Stomach (tissue), 9 donors: Measurements from ENCODE around the gene BMPR1B. TPM values are rescaled to one million over a fixed set of nuclear protein-coding genes. Genes with fewer than 3 reads are reported as not detected.

Source experiments
- DNase-seq, 2 donors: peaks; one replicate each; pipeline versions ENCODE4 v3.0.0 to v3.0.0-alpha.2; 2013 to 2019
- H3K27ac ChIP-seq, 5 donors: fragments of 200-600 bp in 4 of 5; sonication (generic) in 4 of 5; one replicate each; pipeline ENCODE4 v1.5.1; 2013 to 2019; ENCODE audit warnings: mild to moderate bottlenecking in 1 of 5, moderate library complexity in 1 of 5
- H3K27me3 ChIP-seq, 3 donors: fragments of 200-600 bp; sonication (generic); one replicate each; pipeline ENCODE4 v1.5.1; 2017 to 2019; ENCODE audit warnings: mixed run types in 1 of 3
- H3K36me3 ChIP-seq, 4 donors: fragments of 200-600 bp; sonication (generic); 1 replicate in 3 of 4; 2 replicates in 1 of 4; pipeline ENCODE4 v1.5.1; 2016 to 2019
- H3K4me1 ChIP-seq, 4 donors: fragments of 200-600 bp; sonication (generic); one replicate each; pipeline ENCODE4 v1.5.1; 2016 to 2019
- H3K4me3 ChIP-seq, 4 donors: fragments of 200-600 bp; sonication (generic) in 3 of 4; one replicate each; pipeline ENCODE4 v1.5.1; 2016 to 2019; ENCODE audit warnings: mild to moderate bottlenecking in 1 of 4
- H3K9me3 ChIP-seq, 4 donors: fragments of 200-600 bp; sonication (generic); one replicate each; pipeline ENCODE4 v1.5.1; 2016 to 2019
- CTCF ChIP-seq, 7 experiments: fragments of 450-650 bp in 4 of 7; fragments of 200-600 bp in 3 of 7; sonication (generic) in 3 of 7; IDR thresholded peaks; one replicate each; pipeline ENCODE4 v1.5.1; 2016 to 2019; ENCODE audit warnings: antibody characterized with exemption in 7 of 7, control low read depth in 2 of 7, mild to moderate bottlenecking in 1 of 7
- EP300 ChIP-seq: sonication (generic); formaldehyde crosslinking; IDR thresholded peaks from one replicate; pipeline ENCODE4 v1.6.1; 2017; ENCODE audit warnings: antibody characterized with exemption
- POLR2A ChIP-seq, 4 donors: fragments of 450-650 bp; IDR thresholded peaks; one replicate each; pipeline ENCODE4 v1.6.1; 2016; ENCODE audit warnings: antibody characterized with exemption in 4 of 4, control low read depth in 2 of 4, mild to moderate bottlenecking in 1 of 4, moderate library complexity in 1 of 4
- POLR2AphosphoS5 ChIP-seq, 3 donors: sonication (generic); formaldehyde crosslinking; IDR thresholded peaks; one replicate each; pipeline ENCODE4 v1.6.1; 2016; ENCODE audit warnings: antibody characterized with exemption in 3 of 3
- WGBS, 5 donors: extraction: QIAGEN DNeasy Blood & Tissue Kit in 3 of 5; methylation state at CpG; one replicate each; pipeline versions ENCODE4 v1.1.5 to v1.1.7; 2013 to 2018; 5-methylcytosine and 5-hydroxymethylcytosine counted together
- intact Hi-C: fragments of 100-400 bp; cut with DNase I; formaldehyde crosslinking; loops from one replicate; pipeline ENCODE4 v1.15.1; 2023; ENCODE audit warnings: low total_unique reads
- polyA plus RNA-seq, 3 donors: library from polyadenylated mRNA; stranded (reverse); fragments of 200-250 nt; gene quantifications; one replicate each; pipeline ENCODE4 v1.2.3, GENCODE V29; 2013
- total RNA-seq, 5 donors: library from RNA; depleted of rRNA; stranded (reverse); fragments of >200 nt; gene quantifications; one replicate each; pipeline versions ENCODE4 v1.1.0 to v1.2.3, GENCODE V29; 2014 to 2016
- donor health status: healthy with polysubstance abuse.
- donor health status: Bipolar disorder and iron deficiency.
- donor health status: healthy.

The BMPR1B gene
- total and polyA plus RNA-seq, 8 donors: 0.37 to 29.8 (median 1.5) TPM; not detected in 1

GRCh38 chr4:94871644-94872305, 114.0 kb downstream of the BMPR1B start:
- no peak overlapping the region for H3K4me3 ChIP-seq
- H3K27me3 ChIP-seq: no peaks in the 10 kb centered on the region
- H3K9me3 ChIP-seq: no peaks in the 10 kb centered on the region
- peaks cover 0 to 7% (median 0%) of the 10 kb centered on the region in 4 donors for H3K4me1 ChIP-seq
- no peak overlapping the region for H3K27ac ChIP-seq
- 69 to 84% (median 71%) methylated on average over 4 of the region's 4 CpGs for WGBS, 5 donors
- no peaks in the 10 kb centered on the region for H3K36me3 ChIP-seq
- peak in 1 of 2 donors; percentile 11 for DNase-seq
- TF ChIP-seq POLR2A (IDR thresholded peaks at IDR 0.05): no peak
- no peak for TF ChIP-seq EP300
- TF ChIP-seq POLR2AphosphoS5 (IDR thresholded peaks at IDR 0.05): no peak
- TF ChIP-seq CTCF (IDR thresholded peaks at IDR 0.05): no peak
- intact Hi-C loops: no loop called here

- no peaks in the 10 kb centered on the region for H3K4me1 ChIP-seq
- DNase-seq: no peak
- intact Hi-C loops: no loop called here
- no peak overlapping the region for H3K4me3 ChIP-seq
- no peak overlapping the region for H3K27ac ChIP-seq
- H3K9me3 ChIP-seq: no peaks in the 10 kb centered on the region
- no peaks in the 10 kb centered on the region for H3K36me3 ChIP-seq
- no peaks in the 10 kb centered on the region for H3K27me3 ChIP-seq
- 90 to 96% (median 92%) methylated on average over 2 of the region's 2 CpGs for WGBS, 5 donors
- TF ChIP-seq POLR2AphosphoS5 (IDR thresholded peaks at IDR 0.05) (no peak), CTCF (IDR thresholded peaks at IDR 0.05) (no peak), POLR2A (IDR thresholded peaks at IDR 0.05) (no peak), EP300 (no peak)
Observed at GRCh38 chr4:94877973-94878372, 120.2 kb downstream of the BMPR1B start.

GRCh38 chr4:94880956-94881355, 123.2 kb downstream of the BMPR1B start:
- DNase-seq: no peak
- Histone ChIP-seq H3K4me1 (no peaks in the 10 kb centered on the region), H3K27ac (no peak overlapping the region), H3K27me3 (no peaks in the 10 kb centered on the region), H3K9me3 (no peaks in the 10 kb centered on the region), H3K36me3 (no peaks in the 10 kb centered on the region), H3K4me3 (no peak overlapping the region)
- no peak for TF ChIP-seq POLR2A (IDR thresholded peaks at IDR 0.05)
- no peak for TF ChIP-seq POLR2AphosphoS5 (IDR thresholded peaks at IDR 0.05)
- TF ChIP-seq EP300: no peak
- TF ChIP-seq CTCF (IDR thresholded peaks at IDR 0.05): no peak
- intact Hi-C loops: no loop called here
- 88 to 96% (median 94%) methylated on average over 3 of the region's 3 CpGs for WGBS, 5 donors

- H3K9me3 ChIP-seq: no peaks in the 10 kb centered on the region
- H3K4me3 ChIP-seq: no peak overlapping the region
- intact Hi-C loops: no loop called here
- H3K27me3 ChIP-seq: no peaks in the 10 kb centered on the region
- WGBS, 5 donors: 57 to 89% (median 72%) methylated on average over 2 of the region's 2 CpGs
- no peak for DNase-seq
- no peak overlapping the region for H3K27ac ChIP-seq
- no peaks in the 10 kb centered on the region for H3K36me3 ChIP-seq
- TF ChIP-seq POLR2A (IDR thresholded peaks at IDR 0.05) (no peak), EP300 (no peak), POLR2AphosphoS5 (IDR thresholded peaks at IDR 0.05) (no peak), CTCF (IDR thresholded peaks at IDR 0.05) (no peak)
- H3K4me1 ChIP-seq: no peaks in the 10 kb centered on the region
Observed at GRCh38 chr4:94882756-94883155, 125.0 kb downstream of the BMPR1B start.
